WERI-Rb-1 (cell line): Measurements from ENCODE around the gene NTNG2.

ENCODE experiments used
- DNase-seq: peaks from one replicate; pipeline ENCODE4 v3.0.0-alpha.2; 2020
- H3K27ac ChIP-seq: fragments of 250-450 bp; sonication (Bioruptor Pico); 2 replicates; pipeline ENCODE4 v1.5.1; 2020; ENCODE audit warnings: mild to moderate bottlenecking, moderate library complexity
- H3K27me3 ChIP-seq: fragments of 250-450 bp; sonication (Bioruptor Pico); 2 replicates; pipeline ENCODE4 v1.5.1; 2021; ENCODE audit warnings: mild to moderate bottlenecking, low read depth, moderate library complexity; ENCODE audit not compliant: insufficient read depth, severe bottlenecking
- H3K36me3 ChIP-seq: fragments of 250-450 bp; sonication (Bioruptor Pico); 2 replicates; pipeline ENCODE4 v1.5.1; 2020; ENCODE audit warnings: mild to moderate bottlenecking, moderate library complexity
- H3K4me3 ChIP-seq: 2 replicates; pipeline ENCODE4 v1.5.1; 2011; ENCODE audit warnings: low read depth, mild to moderate bottlenecking, control low read depth, low read length
- H3K9me3 ChIP-seq: fragments of 250-450 bp; sonication (Bioruptor Pico); 2 replicates; pipeline ENCODE4 v1.5.1; 2021; ENCODE audit warnings: mild to moderate bottlenecking, moderate library complexity; ENCODE audit not compliant: severe bottlenecking
- TF ChIP-seq, protein P1 (sequence below): IDR thresholded peaks from 2 replicates; pipeline ENCODE4 v1.5.1; 2011; ENCODE audit warnings: low read depth, mild to moderate bottlenecking, control low read depth, inconsistent platforms, low read length

The NTNG2 gene

DNA sequence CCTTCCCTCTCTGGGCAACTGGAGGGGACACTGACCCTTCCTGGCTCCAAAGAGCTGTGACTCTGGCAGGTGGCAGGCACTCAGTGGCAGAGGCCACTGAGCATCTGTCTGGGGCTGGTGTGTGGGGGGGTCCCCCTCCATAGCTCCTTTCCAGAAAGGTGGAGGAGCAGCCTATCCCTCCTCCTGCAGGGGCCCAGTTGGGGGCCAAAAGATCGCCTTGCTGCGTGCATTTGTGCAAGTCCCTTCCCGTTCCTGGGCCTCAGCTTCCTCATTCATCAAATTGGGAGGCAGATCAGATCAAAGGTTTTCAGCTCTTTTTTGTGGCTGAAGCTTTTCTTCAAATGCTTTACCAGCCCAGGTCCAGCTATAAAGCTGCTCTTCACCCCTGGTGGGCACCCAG is 77.7 kb downstream of the NTNG2 start:
- no peak for DNase-seq
- Histone ChIP-seq H3K36me3 (no peaks in the 10 kb centered on the region), H3K4me3 (no peak overlapping the region), H3K27me3 (no peaks in the 10 kb centered on the region), H3K27ac (peak overlapping the region; percentile 91), H3K9me3 (no peaks in the 10 kb centered on the region)
- TF ChIP-seq, protein P1, sequence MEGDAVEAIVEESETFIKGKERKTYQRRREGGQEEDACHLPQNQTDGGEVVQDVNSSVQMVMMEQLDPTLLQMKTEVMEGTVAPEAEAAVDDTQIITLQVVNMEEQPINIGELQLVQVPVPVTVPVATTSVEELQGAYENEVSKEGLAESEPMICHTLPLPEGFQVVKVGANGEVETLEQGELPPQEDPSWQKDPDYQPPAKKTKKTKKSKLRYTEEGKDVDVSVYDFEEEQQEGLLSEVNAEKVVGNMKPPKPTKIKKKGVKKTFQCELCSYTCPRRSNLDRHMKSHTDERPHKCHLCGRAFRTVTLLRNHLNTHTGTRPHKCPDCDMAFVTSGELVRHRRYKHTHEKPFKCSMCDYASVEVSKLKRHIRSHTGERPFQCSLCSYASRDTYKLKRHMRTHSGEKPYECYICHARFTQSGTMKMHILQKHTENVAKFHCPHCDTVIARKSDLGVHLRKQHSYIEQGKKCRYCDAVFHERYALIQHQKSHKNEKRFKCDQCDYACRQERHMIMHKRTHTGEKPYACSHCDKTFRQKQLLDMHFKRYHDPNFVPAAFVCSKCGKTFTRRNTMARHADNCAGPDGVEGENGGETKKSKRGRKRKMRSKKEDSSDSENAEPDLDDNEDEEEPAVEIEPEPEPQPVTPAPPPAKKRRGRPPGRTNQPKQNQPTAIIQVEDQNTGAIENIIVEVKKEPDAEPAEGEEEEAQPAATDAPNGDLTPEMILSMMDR = no peak

DNA sequence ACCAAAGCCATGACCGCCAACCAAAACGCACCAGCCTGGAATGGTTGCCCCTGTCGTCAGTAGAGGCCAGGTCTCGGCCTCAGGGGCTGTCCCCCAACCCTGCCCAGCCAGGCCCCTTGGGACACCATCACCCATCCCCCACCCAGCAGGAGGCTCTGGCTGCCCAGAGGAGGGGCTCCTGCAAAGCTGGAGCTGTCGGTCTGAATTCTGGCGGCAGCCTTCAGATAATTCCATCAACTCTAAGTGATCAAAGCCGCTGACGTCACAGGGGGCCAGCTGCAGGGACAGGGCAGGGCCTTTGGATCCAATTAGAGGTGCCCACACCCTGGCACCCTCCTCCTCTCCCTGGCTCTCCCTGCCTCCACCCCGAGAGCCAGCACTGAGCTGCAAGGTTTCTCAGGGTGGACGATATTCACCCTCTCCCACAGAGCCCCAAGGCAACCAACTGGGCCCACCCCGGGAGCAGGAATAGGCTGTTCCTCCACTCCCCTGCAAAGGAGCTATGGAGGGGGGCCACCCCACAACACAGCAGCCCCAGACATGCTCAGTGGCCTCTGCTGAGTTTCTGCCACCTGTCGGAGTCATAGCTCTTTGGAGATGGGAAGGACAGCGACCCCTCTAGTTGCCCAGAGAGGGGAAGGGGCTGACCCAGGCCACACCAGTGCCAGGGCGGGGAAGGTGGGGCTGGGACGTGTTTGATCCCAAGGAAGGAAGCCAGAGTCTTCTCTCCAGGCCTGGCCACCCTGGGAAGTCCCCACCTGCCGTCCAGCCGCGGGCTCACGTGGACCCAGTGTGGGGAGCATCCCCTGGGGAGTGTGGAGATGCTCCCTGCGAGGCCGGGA is 78.4 kb downstream of the NTNG2 start:
- peak; percentile 96 for DNase-seq
- Histone ChIP-seq H3K27ac (peak overlapping the region; percentile 91), H3K27me3 (no peaks in the 10 kb centered on the region), H3K36me3 (no peaks in the 10 kb centered on the region), H3K9me3 (no peaks in the 10 kb centered on the region), H3K4me3 (peak overlapping the region; percentile 46)
- TF ChIP-seq, protein P1 = 0 out of 2 replicates have a peak, but pooled peaks have one; percentile 6

DNA sequence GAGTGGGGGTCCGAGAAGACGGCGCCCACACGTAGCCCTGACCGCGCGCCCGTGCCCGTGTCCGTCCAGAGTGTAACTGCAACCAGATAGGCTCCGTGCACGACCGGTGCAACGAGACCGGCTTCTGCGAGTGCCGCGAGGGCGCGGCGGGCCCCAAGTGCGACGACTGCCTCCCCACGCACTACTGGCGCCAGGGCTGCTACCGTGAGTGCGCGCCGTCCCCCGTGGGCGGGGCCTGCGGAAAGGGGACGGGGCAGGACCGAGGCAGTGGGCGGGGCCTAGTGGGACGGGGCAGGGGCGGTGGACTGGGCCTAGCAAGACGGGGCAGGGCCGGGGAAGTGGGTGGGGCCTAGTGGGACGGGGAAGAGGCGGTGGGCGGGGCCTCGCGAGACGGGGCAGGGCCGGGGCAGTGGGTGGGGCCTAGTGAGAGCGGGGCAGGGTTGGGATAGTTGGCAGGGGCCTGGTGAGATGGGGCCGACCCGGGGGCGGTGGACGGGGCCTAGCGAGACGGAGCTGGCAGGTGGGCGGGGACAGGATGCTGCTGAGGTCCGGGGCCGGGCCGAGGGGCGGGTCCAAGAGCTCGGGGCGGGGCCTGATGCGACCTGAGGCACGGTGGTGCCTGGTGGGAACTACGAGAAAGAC is 79.1 kb downstream of the NTNG2 start:
- H3K4me3 ChIP-seq = peak overlapping the region; percentile 69
- H3K9me3 ChIP-seq = no peaks in the 10 kb centered on the region
- no peaks in the 10 kb centered on the region for H3K27me3 ChIP-seq
- TF ChIP-seq, protein P1 = no peak
- H3K36me3 ChIP-seq = no peaks in the 10 kb centered on the region
- peak; percentile 100 for DNase-seq
- H3K27ac ChIP-seq = peak overlapping the region; percentile 91

GRCh38 chr9:132241483-132241839 is 79.6 kb downstream of the NTNG2 start:
- H3K27ac ChIP-seq = peak overlapping the region; percentile 72
- TF ChIP-seq, protein P1 = 0 out of 2 replicates have a peak, but pooled peaks have one; percentile 0
- H3K9me3 ChIP-seq = no peaks in the 10 kb centered on the region
- no peak for DNase-seq
- H3K27me3 ChIP-seq = no peaks in the 10 kb centered on the region
- peak overlapping the region; percentile 69 for H3K4me3 ChIP-seq
- no peaks in the 10 kb centered on the region for H3K36me3 ChIP-seq

- TF ChIP-seq, protein P1 = no peak
- Histone ChIP-seq H3K27ac (peak overlapping the region; percentile 72), H3K9me3 (no peaks in the 10 kb centered on the region), H3K36me3 (no peaks in the 10 kb centered on the region), H3K27me3 (no peaks in the 10 kb centered on the region), H3K4me3 (peak overlapping the region; percentile 69)
- DNase-seq = peak; percentile 44
These were observed 80.2 kb downstream of the NTNG2 start for GRCh38 chr9:132241840-132242620.
